Measurements from ENCODE around the gene TGFB1.
"Not testable (repeated sequence)": the region's sequence is repeated elsewhere in the genome, so short reads cannot be mapped to it uniquely, and the experiment has no call there.

Gene TGFB1

DNA sequence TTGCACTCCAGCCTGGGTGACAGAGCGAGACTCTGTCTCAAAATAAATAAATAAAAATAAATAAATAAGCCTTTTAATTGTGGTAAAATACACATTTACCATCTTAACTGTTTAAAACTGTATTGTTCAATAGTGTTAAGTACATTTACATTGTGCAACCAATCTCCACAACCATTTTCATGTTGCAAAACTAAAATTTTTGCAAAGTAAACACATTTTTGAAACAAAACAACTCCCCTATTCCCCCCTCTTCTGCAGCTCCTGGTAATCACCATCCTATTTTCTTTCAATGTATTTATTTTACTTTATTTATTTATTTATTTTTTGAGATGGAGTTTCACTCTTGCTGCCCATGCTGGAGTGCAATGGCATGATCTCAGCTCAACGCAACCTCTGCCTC lies 16.0 kb upstream of the TGFB1 start:
- no peak for DNase-seq (ENCODE audit: low read depth, low spot score)

DNA sequence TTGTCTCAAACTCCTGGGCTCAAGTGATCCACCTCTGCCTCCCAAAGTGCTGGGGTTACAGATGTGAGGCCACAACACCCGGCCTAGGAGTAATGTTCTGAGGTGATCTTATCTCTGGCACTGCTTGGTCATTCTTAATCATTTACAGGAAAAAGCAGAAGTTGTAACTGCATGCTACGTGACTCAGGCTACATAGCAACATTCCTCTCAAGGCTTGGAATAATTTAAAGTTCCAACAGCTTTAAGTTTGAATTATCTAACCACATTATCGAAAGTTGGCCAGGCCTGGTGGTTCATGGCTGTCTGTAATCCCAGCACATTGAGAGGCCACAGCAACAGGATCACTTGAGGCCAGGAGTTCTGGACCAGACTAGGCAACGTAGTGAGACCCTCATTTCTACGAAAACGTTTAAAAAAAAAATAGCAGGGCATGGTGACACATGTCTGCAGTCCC lies 14.2 kb upstream of the TGFB1 start:
- DNase-seq (ENCODE audit: low read depth, low spot score), result no peak

DNA sequence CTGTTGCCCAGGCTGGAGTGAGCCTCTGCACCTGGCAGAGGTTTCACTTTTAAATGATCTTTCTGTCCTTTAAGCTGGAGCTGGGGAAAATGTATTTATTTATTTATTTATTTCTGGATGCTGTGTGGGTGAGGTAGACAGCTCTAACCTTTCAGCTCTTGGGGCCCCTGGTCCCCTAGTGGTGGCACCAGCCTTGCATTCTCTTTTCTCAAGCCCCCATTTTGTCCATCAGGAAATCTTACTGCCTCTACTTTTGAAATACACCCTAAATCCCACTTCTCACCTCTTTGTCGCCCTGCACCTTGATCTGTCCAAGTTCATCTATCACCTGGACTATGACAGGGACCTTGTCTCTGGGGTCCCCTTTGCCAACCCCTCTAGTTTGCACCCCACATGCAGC lies 12.4 kb upstream of the TGFB1 start:
- DNase-seq (ENCODE audit: low read depth, low spot score), result no peak

DNA sequence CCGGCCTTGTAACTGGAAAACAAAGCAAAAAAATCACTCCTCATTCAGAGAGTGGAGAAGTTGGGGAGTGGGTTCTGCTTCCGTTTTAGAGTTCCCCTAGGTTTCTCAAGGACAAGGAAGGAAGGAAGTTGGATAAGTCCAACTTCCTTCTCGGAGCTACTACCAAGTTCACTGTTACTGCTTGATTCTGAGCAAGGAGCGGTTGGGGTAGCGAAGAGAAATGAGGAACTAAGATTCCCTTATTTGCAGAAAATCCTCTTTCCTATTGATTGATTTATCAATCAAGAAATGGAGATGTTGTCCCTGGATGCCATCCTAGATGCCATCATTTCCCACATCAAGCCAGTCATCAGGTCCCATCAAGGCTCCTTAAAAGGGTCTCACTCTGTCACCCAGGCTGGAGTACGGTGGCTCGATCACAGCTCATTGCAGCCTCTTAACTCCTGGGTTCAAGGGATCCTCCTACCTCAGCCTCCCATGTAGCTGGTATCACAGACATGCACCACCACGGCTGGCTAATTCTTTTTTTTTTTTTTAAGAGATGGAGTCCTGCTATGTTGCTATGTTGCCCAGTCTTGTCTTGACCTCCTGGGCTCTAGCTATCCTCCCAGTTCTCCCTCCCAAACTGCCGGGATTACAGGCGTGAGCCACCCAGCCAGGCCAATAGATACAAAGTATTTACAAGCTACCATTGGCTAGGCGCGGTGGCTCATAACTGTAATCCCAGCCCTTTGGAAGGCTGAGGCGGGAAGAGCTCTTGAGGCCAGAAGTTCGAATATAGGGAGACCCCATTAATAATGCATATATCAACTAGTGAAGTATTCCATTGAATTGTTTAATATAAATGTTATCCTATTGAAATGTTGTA lies 11.0 kb upstream of the TGFB1 start:
- no peak for DNase-seq (ENCODE audit: low read depth, low spot score)

DNA sequence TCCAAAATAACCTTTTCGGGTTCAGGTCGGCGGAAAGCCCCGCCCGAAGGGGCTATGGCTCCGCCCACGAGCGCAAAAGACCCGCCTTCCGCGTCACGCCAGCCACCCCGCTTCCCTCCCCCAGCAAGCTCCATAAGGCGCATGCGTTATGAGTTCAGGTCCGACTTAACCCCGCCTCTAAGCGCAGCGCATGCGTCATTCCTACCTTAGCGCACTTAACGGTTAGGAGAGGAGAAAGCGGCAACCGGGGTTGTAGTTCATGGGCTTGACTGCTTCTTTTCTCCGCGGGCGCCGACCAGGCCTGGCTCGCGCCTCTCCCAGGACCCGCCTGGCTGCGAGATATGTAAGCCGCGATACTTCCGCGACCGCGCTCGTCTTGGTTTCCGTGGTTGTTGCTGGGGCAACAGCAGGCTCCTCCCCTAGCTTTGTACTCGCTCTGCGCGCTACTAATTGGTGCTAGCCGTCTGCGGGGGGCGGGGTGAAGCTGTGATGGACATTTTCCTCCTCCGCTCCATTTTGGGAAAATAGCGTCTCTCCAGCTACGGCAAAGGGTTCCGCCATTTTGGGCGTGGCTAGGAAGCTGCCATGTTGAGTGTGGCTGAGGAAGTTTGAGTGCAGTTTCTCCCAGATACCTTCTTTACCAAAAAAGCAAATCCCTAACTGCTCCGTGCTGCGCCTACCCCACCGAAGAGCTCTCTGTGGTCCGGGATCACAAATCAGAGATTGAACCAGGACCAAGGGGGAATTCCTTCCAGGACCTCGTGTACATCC lies 10.2 kb upstream of the TGFB1 start, which contains the start of gene B9D2:
Gene B9D2 (minus strand): TSS at position 397 of the 771 bp plus-strand sequence. CDS start 630 bp downstream, outside the sequence.
- peak; percentile 95 for DNase-seq (ENCODE audit: low read depth, low spot score)

DNA sequence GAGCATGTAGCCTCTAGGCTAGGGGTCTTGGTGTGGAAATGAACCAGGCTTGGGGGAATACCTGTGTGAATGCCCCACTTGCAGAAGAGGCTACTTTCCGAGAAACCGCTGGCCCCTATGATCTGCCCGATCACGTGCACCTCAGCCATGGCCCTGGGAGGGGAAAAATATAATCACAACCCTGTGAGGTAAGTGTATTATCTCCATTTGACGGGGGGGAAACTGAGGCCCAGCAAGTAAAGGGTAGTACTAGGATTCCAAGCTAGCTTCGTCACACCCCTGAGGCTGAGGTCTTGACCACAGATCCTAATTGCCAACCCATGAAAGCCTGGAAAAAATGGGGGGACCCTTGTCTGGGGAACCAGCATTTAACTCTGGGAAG lies 9.6 kb upstream of the TGFB1 start:
- no peak for DNase-seq (ENCODE audit: low read depth, low spot score)

DNA sequence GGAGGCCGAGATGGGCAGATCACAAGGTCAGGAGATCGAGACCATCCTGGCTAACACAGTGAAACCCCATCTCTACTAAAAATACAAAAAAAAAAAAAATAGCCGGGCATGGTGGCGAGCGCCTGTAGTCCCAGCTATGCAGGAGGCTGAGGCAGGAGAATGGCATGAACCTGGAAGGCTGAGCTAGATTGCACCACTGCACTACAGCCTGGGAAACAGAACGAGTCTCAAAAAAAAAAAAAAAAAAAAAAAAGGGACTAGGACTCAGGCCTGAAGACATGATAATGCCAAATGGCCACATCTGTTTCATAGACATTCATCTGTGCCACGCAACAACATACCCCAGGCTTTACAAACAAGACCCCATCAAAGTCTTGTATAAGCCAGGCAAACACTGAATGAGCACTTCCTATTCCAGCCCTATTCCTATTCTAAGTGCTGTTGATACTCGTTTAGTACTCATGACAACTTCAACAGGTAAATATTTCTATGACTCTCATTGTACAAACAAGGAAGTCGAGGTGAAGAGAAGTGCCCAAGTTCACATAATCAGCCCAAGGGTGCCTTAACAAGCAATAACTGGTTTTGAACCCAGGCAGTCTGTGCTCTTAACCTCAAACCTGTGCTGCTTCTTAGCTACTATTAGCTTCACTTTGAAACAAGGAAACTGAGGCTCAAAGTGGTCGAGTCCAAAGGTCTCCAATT lies 8.6 kb upstream of the TGFB1 start:
- no peak for DNase-seq (ENCODE audit: low read depth, low spot score)

DNA sequence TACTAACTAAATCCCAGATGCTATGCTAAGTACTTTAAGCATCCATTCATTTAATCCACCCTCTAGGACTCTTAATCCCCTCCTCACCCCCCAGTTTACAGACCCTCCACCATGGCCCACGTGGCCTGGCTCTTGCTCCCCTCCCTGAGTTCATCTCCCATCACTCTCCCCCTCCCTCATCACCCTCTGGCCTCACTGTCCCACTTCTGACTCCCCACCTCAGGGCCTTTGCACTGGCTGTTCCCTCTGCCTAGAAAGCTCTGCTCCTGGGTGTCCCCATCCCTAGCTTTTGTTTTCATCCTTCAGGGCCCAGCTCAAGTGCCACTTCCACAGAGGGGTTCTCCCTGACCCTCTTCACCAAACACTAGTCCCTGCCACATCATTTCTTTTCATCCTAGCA lies 6.0 kb upstream of the TGFB1 start:
- DNase-seq (ENCODE audit: low read depth, low spot score), result no peak

DNA sequence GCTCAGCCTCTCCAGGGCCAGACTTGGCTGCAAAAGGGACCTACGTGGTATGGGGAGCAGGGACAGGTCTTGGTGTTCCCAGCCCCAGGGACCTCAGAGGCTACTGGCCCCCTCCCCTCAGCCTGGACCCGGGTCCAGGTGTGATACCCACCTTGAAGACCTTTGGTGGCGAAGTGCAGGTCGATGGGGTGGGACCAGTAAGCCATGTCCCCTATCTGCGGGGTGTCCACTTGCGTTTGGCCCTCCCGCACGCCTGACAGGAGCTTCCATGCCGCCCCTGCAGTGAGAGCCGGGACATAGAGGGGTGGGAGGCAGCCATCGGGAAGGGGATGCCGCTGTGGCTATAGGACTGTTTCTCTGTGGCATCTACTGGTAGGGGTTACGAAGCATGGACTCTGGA lies 4.0 kb upstream of the TGFB1 start:
- no peak for DNase-seq (ENCODE audit: low read depth, low spot score)

DNA sequence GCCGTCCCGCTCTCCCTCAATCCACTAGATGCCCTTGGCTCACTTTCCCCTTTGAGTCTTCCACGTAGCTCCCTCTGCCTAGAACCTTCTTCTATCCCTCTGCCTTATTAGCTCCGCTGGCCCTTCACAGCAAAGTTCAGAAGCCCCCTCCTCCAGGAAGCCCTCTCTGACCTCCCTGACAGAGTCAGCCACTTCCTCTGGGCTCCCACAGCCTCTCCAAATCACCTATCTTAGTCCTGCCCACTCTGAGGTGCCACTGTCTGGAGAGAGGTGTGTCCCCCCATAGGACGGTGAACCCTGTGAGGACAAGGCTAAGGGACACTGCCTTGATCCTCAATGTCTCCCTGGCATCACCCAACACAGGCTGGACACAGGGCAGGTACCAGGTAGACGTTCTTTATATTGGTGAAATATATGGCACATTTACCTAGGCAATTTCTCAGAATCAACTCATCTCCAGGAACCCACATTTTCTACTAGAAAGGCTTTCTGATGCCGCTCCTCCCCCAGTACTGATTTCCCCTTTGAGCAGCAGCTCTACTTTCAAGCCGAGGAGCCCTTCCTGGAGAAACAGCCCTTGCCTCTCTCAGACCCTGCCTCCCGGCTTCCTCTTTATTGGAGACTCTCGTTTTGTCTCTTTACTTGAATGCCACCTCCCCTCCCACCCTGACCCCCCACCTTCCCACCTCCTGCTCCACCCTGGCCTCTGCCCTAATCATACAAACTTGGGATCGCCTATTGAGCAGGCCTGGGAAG lies 3.4 kb upstream of the TGFB1 start:
- DNase-seq (ENCODE audit: low read depth, low spot score), result no peak

DNA sequence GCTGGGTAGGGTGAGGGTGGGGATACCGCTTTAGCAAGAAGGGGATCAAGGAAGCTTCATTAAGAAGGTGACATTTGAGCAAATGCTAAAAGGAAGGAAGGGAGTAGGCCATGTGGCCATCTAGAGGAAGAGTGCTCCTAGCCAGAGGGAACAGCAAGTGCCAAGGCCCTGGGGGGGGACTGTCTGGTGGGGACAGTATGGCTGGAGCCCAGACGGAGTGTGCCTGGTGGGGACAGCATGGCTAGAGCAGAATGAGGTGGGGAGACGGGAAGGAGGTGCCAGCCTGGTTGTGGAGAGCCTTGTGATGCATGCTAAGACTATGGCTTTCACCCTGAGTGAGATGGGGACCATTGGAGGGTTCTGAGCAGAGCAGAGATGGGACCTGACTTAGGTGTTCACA lies 2.1 kb upstream of the TGFB1 start:
- no peak for DNase-seq (ENCODE audit: low read depth, low spot score)

DNA sequence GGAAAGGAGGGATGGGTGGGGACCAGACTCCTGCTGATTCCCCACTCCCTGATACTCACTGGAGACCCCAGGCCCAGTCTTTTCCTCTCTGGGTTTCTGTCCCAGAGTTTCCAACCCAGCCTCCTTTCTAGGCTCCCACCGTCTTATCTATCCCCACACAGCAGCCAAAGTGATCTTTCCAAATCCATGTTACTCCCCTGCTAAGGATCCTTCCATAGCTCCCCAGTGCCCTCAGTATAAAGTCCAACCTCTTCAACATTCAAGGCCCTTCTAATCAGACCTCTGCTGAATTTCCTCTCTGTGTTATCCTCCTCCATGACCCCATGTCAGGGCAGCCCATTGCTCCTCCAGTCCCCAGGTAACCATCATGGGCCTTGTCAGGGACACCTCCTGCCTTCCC lies 1.3 kb upstream of the TGFB1 start:
- DNase-seq (ENCODE audit: low read depth, low spot score), result no peak

DNA sequence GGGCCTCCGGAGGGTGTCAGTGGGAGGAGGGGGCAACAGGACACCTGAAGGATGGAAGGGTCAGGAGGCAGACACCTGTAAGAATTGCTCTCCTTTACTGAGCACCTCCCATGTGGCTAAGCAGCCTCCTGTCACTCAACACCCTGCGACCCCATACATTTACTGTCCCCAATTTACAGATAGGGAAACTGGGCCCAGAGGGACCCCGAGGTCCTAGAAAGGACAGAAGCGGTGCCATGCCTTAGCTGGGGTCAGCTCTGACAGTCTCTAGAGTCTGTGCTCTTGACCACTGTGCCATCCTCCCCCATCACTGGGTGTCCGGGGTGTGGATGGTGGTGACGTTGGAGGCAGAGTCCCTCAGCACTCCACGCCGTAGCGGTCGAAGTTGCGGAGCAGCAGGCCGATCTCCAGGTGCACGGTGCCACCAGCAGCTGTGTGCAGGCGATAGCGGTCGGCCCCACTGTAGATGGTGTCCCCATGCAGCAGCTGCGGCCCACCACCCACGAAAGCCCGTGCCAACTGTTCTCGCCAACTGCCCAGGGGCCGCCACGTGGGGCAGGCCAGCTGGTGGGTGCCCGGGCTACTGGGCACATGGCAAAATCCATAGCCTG lies 726 bp upstream of the TGFB1 start:
- no peak for DNase-seq (ENCODE audit: low read depth, low spot score)

DNA sequence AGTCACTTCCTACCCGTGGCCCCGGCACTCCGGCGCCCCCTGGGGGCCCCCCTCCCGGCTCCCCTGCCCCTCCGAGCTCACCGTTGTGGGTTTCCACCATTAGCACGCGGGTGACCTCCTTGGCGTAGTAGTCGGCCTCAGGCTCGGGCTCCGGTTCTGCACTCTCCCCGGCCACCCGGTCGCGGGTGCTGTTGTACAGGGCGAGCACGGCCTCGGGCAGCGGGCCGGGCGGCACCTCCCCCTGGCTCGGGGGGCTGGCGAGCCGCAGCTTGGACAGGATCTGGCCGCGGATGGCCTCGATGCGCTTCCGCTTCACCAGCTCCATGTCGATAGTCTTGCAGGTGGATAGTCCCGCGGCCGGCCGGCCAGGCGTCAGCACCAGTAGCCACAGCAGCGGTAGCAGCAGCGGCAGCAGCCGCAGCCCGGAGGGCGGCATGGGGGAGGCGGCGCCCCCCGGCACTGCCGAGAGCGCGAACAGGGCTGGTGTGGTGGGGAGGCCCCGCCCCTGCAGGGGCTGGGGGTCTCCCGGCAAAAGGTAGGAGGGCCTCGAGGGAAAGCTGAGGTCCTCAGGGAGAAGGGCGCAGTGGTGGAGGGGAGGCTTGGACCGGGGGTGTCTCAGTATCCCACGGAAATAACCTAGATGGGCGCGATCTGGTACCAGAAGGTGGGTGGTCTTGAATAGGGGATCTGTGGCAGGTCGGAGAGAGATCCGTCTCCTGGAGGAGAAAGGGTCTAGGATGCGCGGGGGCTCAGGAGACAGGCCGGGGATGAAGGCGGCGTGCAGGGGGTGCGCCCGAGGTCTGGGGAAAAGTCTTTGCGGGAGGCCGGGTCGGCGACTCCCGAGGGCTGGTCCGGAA lies 885 bp downstream of the TGFB1 start:
- DNase-seq (ENCODE audit: low read depth, low spot score), result peak; percentile 70

DNA sequence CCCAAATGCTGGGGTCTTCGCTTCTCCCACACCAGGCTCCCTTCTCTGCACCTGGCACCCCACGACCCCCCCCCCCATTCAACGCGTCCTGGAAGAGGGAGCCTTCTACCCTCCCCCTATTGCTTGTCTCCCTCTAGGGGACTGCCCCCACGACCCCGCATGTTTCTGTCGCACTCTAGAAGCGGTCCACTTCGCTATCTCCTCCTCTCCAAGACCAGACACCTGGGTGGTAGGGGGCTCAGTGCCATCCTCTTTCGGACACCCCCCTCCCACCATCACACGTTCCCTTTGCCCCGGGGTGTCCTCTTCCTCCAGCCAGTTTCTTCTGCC lies 1.5 kb downstream of the TGFB1 start:
- DNase-seq (ENCODE audit: low read depth, low spot score), result no peak

DNA sequence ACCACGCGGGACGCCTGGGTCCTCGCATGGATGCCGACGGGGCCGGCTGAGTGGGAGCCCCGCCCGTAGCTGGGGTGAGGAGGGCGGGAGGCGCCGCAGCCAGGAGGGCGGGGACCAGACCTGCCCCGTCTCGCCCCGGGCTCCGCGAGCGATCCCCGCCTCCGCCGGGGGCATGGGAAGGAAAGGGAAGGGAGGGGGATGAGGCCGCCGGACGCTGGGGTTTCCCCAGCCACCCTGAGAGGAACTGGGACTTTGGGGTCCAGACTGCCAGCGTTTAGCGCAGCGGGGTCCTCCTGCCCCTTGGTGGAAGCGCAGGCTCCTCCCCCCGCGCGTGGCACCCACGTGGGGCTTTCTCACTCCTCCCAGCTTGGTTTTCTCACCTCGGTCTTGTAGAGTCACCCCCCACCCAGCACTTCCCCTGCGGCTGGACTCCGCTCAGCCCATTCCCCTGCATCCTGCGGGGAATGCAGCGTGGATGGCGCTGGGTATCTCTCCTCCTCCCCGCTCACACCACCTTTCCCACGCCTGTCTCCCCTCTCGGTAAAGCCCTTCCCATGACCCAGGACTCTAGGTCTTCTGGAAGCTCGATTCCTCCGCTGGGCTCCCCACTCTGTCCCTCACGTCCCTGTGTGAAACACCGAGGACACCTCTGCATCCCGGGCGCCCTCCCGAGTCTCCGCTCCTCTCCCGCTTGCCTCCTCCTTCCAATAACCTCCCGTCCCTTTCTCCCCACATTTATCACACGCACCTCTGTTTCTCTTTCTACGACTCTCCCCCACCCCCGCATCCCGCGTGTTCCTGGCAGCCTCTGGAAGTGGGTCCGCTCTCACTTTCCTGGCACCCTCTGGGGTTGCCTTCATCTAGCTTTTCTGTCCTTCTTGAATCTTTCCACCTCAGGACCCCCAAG lies 2.1 kb downstream of the TGFB1 start:
- peak; percentile 71 for DNase-seq (ENCODE audit: low read depth, low spot score)

DNA sequence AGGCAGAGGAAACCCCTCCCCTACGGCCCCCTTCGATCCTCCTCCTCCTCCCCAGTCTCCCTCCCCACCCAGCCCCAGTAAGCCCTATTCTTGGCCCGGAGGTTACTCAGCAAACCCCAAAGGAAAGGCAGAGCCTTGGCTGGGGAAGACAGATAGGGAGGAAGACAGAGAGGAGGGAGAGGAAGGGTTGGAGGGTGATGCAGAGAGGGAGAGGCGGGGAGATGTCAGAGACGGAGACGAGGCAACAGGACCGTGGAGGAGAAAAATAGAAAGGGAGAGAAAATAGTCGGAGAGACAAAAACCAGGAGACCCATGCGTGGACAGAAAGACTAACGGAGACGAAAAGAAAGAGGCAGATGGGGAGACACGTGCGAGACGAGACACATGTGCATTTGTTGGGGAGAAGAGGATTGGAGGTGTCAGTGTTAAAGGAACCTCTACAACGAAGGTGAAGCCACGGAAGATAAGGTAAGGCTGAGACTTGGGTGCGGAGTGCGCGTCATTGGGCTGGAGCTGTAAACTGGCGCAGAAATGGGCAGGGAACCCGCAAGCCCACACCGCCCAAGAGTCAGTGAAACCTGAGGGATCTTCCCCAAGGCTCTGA lies 2.9 kb downstream of the TGFB1 start:
- DNase-seq (ENCODE audit: low read depth, low spot score), result no peak

DNA sequence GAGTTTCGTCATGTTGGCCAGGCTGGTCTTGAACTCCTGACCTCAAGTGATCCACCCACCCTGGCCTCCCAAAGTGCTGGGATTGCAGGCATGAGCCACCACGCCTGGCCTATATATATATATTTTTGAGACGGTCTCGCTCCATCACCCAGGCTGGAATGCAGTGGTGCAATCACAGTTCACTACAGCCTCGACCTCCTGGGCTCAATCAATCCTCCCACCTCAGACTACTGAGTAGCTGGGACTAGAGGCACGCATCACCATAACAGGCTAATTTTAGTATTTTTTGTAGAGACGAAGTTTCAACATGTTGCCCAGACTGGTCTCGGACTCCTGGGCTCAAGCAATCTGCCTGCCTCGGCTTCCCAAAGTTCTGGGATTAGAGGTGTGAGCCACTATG lies 6.8 kb downstream of the TGFB1 start:
- not testable (repeated sequence) for DNase-seq (ENCODE audit: low read depth, low spot score)

DNA sequence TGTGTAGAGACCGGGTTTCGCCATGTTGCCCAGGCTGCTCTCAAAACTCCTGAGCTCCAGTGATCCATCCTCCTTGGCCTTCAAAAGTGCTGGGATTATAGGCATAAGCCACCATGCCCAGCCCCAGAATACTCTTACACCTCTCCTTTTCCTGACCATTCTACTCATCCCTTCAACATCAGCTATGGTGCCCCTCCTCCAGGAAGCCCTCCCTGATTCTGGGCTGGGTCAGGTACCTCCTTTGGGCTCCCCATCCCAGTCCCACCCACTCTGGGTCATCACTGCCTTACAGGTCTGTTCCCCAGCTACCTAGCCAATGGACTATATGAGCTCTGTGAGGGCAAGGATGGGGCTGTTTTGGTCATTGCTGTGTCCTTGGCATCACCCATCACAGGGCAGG lies 9.6 kb downstream of the TGFB1 start:
- DNase-seq (ENCODE audit: low read depth, low spot score), result no peak
